NT2/D1 (cell line): Measurements from ENCODE around the gene ATXN10.

Experiments used
- SUZ12 ChIP-seq: IDR thresholded peaks from 2 replicates; pipeline ENCODE4 v1.6.1; 2011; ENCODE audit not compliant: insufficient read length, insufficient read depth; ENCODE audit errors: extremely low read depth
- YY1 ChIP-seq: IDR thresholded peaks from 2 replicates; pipeline ENCODE4 v1.6.1; 2011; ENCODE audit not compliant: insufficient read length, insufficient read depth
- ZNF274 ChIP-seq: IDR thresholded peaks from 2 replicates; pipeline ENCODE4 v1.6.1; 2011; ENCODE audit warnings: mild to moderate bottlenecking, low read depth, low read length

- TF ChIP-seq SUZ12, result no peak
- no peak for TF ChIP-seq ZNF274
- no peak for TF ChIP-seq YY1
Observed at GRCh38 chr22:45683248-45683647, 11.6 kb downstream of the ATXN10 start.
